HepG2 (cell line): Measurements from ENCODE around the gene GLDC. TPM values are rescaled to one million over a fixed set of nuclear protein-coding genes. Genes with fewer than 3 reads are reported as not detected.

ENCODE experiments used
- BRF2 ChIP-seq: sonication (generic); formaldehyde crosslinking; IDR thresholded peaks from 2 replicates; pipeline ENCODE4 v1.8.1; 2022; ENCODE audit warnings: mild to moderate bottlenecking, missing genetic modification reagents
- E2F1 ChIP-seq: sonication (generic); formaldehyde crosslinking; IDR thresholded peaks from 2 replicates; pipeline ENCODE4 v1.5.0; 2020; ENCODE audit warnings: missing genetic modification reagents
- ETS1 ChIP-seq: sonication (generic); formaldehyde crosslinking; IDR thresholded peaks from 2 replicates; pipeline ENCODE4 v1.4.0; 2020; ENCODE audit warnings: missing genetic modification reagents
- HOXA3 ChIP-seq: sonication (generic); formaldehyde crosslinking; IDR thresholded peaks from 2 replicates; pipeline ENCODE4 v1.5.0; 2020; ENCODE audit warnings: missing genetic modification reagents
- MAF1 ChIP-seq: sonication (generic); formaldehyde crosslinking; IDR thresholded peaks from 2 replicates; pipeline ENCODE4 v1.5.0; 2020; ENCODE audit warnings: missing genetic modification reagents, borderline replicate concordance
- MTA1 ChIP-seq: sonication (generic); formaldehyde crosslinking; IDR thresholded peaks from 2 replicates; pipeline ENCODE4 v1.4.0; 2020; ENCODE audit warnings: missing genetic modification reagents, mild to moderate bottlenecking, borderline replicate concordance
- NFE2L2 ChIP-seq: fragments of 150-350 bp; IDR thresholded peaks from 2 replicates; pipeline ENCODE4 v1.6.1; 2014; ENCODE audit warnings: low read length
- POLR2AphosphoS2 ChIP-seq: IDR thresholded peaks from 2 replicates; pipeline ENCODE4 v1.6.1; 2011; ENCODE audit warnings: low read depth, low read length, improper control_type of control experiment
- PRDM15 ChIP-seq: sonication (generic); formaldehyde crosslinking; IDR thresholded peaks from 2 replicates; pipeline ENCODE4 v1.4.0; 2020; ENCODE audit warnings: missing genetic modification reagents
- SAP130 ChIP-seq: IDR thresholded peaks from 2 replicates; pipeline ENCODE4 v1.6.1; 2016; ENCODE audit warnings: low read depth
- SUZ12 ChIP-seq: fragments of 150-350 bp; IDR thresholded peaks from 2 replicates; pipeline ENCODE4 v1.6.1; 2014; ENCODE audit warnings: low read depth, low read length
- TRIM22 ChIP-seq: fragments of 450-650 bp; IDR thresholded peaks from 2 replicates; pipeline ENCODE4 v1.6.1; 2017
- ZKSCAN5 ChIP-seq: sonication (generic); formaldehyde crosslinking; IDR thresholded peaks from 2 replicates; pipeline ENCODE4 v1.5.1; 2020; ENCODE audit warnings: mild to moderate bottlenecking, missing genetic modification reagents
- ZMAT5 ChIP-seq: sonication (generic); formaldehyde crosslinking; IDR thresholded peaks from 2 replicates; pipeline ENCODE4 v1.5.0; 2020; ENCODE audit warnings: mild to moderate bottlenecking, low read depth, missing genetic modification reagents, borderline replicate concordance
- ZNF292 ChIP-seq: sonication (generic); formaldehyde crosslinking; IDR thresholded peaks from 2 replicates; pipeline ENCODE4 v1.8.1; 2022; ENCODE audit warnings: mild to moderate bottlenecking, low read depth, missing genetic modification reagents, borderline replicate concordance
- ZNF317 ChIP-seq: sonication (generic); formaldehyde crosslinking; IDR thresholded peaks from 2 replicates; pipeline ENCODE4 v1.5.0; 2020; ENCODE audit warnings: mild to moderate bottlenecking, missing genetic modification reagents
- ZNF382 ChIP-seq: sonication (generic); formaldehyde crosslinking; IDR thresholded peaks from 2 replicates; pipeline ENCODE4 v1.5.0; 2020; ENCODE audit warnings: missing genetic modification reagents, mild to moderate bottlenecking, borderline replicate concordance
- ZNF543 ChIP-seq: sonication (generic); formaldehyde crosslinking; IDR thresholded peaks from 2 replicates; pipeline ENCODE4 v1.4.0; 2020; ENCODE audit warnings: mild to moderate bottlenecking, missing genetic modification reagents
- ZNF549 ChIP-seq: sonication (generic); formaldehyde crosslinking; IDR thresholded peaks from 2 replicates; pipeline ENCODE4 v1.5.0; 2020; ENCODE audit warnings: missing genetic modification reagents
- ZNF629 ChIP-seq: sonication (generic); formaldehyde crosslinking; conservative IDR thresholded peaks from 2 replicates; pipeline ENCODE4 v1.5.0; 2020; ENCODE audit warnings: missing genetic modification reagents
- ZNF746 ChIP-seq: sonication (generic); formaldehyde crosslinking; IDR thresholded peaks from 2 replicates; pipeline ENCODE4 v1.8.0; 2022; ENCODE audit warnings: mild to moderate bottlenecking, missing genetic modification reagents
- polyA plus RNA-seq, 8 experiments: library from polyadenylated mRNA; depleted of rRNA in 3 of 8; stranded (reverse) in 7 of 8; unstranded in 1 of 8; fragments of >200 nt; fragmentation: Illumina TruSeq in 4 of 8; extraction: Trizol in 4 of 8; gene quantifications; 2 replicates each; pipeline versions ENCODE4 v1.2.1 to v1.2.3, GENCODE V29; 2011 to 2016; ENCODE audit warnings: low read depth in 4 of 8, missing spikeins in 1 of 8, mixed read lengths in 1 of 8; ENCODE audit not compliant: insufficient read depth in 1 of 8
- total RNA-seq, 5 experiments: library from RNA; depleted of rRNA; stranded (reverse); fragments of >200 nt; fragmentation: Illumina TruSeq; extraction: Trizol; gene quantifications; 2 replicates each; pipeline ENCODE4 v1.2.3, GENCODE V29; 2016; ENCODE audit warnings: low read depth in 1 of 5

Gene GLDC
- total and polyA plus RNA-seq, 2 of the 13 experiments (the other 11 are each of a cell fraction or from before 2014, with no cell fraction given): 59.3 to 115 TPM

- peak; percentile 83 for TF ChIP-seq PRDM15
- peak; percentile 90; the same call in 1 of the 2 replicates for TF ChIP-seq ZNF317
- peak; percentile 70; the same call in 1 of the 2 replicates for TF ChIP-seq ZNF543 (CRISPR knock-in tag)
- no peak for TF ChIP-seq ZNF382 (CRISPR knock-in tag)
- TF ChIP-seq MTA1: no peak
- peak; percentile 1 for TF ChIP-seq ZNF629 (CRISPR knock-in tag)
- no peak for TF ChIP-seq TRIM22
- no peak for TF ChIP-seq SUZ12
- peak; percentile 84; the same call in 1 of the 2 replicates for TF ChIP-seq ZNF292 (CRISPR knock-in tag)
- TF ChIP-seq SAP130 (CRISPR knock-in tag): peak; percentile 91
- TF ChIP-seq HOXA3 (CRISPR knock-in tag): peak; percentile 89
- TF ChIP-seq ZKSCAN5 (CRISPR knock-in tag): no peak
- peak; percentile 88 for TF ChIP-seq ZNF746 (CRISPR knock-in tag)
- 0 out of 2 replicates have a peak, but pooled peaks have one; percentile 8 for TF ChIP-seq MAF1
- TF ChIP-seq E2F1 (CRISPR knock-in tag): 0 out of 2 replicates have a peak, but pooled peaks have one; percentile 78
- peak; percentile 68; the same call in 1 of the 2 replicates for TF ChIP-seq ZNF549 (CRISPR knock-in tag)
- TF ChIP-seq ZMAT5 (CRISPR knock-in tag): no peak
- no peak for TF ChIP-seq NFE2L2
- TF ChIP-seq BRF2: peak; percentile 69; the same call in 1 of the 2 replicates
- no peak for TF ChIP-seq ETS1
- TF ChIP-seq POLR2AphosphoS2: peak; percentile 67; the same call in 1 of the 2 replicates
These were observed 35.8 kb upstream of the GLDC start (continued) for GRCh38 chr9:6681147-6681956.
